Measurements from ENCODE around the gene NCAM2.

DNA sequence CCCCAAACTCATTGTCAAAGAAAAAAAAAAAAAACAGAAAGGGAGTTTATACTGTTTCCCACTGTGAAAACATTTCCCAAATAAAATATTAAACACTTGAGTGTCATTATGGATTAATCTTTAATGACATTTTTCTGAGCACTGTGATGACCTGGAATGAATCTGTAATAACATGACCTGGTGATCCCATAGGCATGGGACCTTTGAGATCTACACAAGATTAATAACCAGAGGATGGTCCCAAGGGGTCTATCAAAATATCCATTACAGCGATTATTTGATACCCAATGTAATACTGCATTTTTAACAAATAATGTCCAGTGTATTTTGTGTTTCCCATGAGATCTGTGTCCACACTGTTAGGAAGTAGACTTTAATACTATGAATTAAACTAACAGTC is 32.4 kb upstream of the NCAM2 start:
- TF ChIP-seq, protein P1, sequence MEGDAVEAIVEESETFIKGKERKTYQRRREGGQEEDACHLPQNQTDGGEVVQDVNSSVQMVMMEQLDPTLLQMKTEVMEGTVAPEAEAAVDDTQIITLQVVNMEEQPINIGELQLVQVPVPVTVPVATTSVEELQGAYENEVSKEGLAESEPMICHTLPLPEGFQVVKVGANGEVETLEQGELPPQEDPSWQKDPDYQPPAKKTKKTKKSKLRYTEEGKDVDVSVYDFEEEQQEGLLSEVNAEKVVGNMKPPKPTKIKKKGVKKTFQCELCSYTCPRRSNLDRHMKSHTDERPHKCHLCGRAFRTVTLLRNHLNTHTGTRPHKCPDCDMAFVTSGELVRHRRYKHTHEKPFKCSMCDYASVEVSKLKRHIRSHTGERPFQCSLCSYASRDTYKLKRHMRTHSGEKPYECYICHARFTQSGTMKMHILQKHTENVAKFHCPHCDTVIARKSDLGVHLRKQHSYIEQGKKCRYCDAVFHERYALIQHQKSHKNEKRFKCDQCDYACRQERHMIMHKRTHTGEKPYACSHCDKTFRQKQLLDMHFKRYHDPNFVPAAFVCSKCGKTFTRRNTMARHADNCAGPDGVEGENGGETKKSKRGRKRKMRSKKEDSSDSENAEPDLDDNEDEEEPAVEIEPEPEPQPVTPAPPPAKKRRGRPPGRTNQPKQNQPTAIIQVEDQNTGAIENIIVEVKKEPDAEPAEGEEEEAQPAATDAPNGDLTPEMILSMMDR (IDR thresholded peaks at IDR 0.05), result no peak
- TF ChIP-seq POLR2A (IDR thresholded peaks at IDR 0.05), result no peak
- no peak for TF ChIP-seq EP300 (IDR thresholded peaks at IDR 0.05)

All from ovary (tissue), 3 donors.